H1 (cell line): ENCODE results near the gene ZNRF3. TPM values are rescaled to one million over a fixed set of nuclear protein-coding genes. Genes with fewer than 3 reads are reported as not detected.

Experiments
- CTCF ChIA-PET: fragments of 300-600 bp; sonication (Branson Sonifier 250); formaldehyde crosslinking; loops from one replicate; lab custom pipeline; 2021; ENCODE audit not compliant: partially characterized antibody; lab: Charles Lee
- POLR2A ChIA-PET: fragments of 300-600 bp; sonication (Branson Sonifier 250); formaldehyde crosslinking; loops from one replicate; lab custom pipeline; 2021; ENCODE audit warnings: inconsistent platforms; ENCODE audit not compliant: partially characterized antibody; lab: Charles Lee
- DNase-seq, 2 experiments: peaks; one replicate each; pipeline versions ENCODE4 v3.0.0 to v3.0.0-alpha.2; 2010 to 2022; ENCODE audit warnings: low spot score in 2 of 2, low read depth in 1 of 2, mixed read lengths in 1 of 2
- FAIRE-seq: peaks from 2 replicates; lab custom pipeline; 2011; peaks lifted over from hg19 to GRCh38; lab: Jason Lieb, UNC
- H2AFZ ChIP-seq: 2 replicates; pipeline ENCODE4 v1.8.1; 2012; ENCODE audit warnings: low read length, inconsistent platforms
- H2AK5ac ChIP-seq: 2 replicates; pipeline ENCODE4 v1.6.1; 2013; ENCODE audit warnings: low read depth, low read length
- H2BK120ac ChIP-seq: replicated peaks from 2 replicates; pipeline ENCODE3; 2013; ENCODE audit warnings: low read depth, low read length, inconsistent platforms
- H2BK12ac ChIP-seq: 2 replicates; pipeline ENCODE4 v1.6.1; 2013; ENCODE audit warnings: low read depth, low read length
- H2BK15ac ChIP-seq: 2 replicates; pipeline ENCODE4 v1.6.1; 2013; ENCODE audit warnings: low read length
- H2BK20ac ChIP-seq: 2 replicates; pipeline ENCODE4 v1.6.1; 2013; ENCODE audit warnings: low read length
- H2BK5ac ChIP-seq: 2 replicates; pipeline ENCODE4 v1.6.1; 2013; ENCODE audit warnings: low read depth, low read length
- H3K14ac ChIP-seq: 2 replicates; pipeline ENCODE4 v1.6.1; 2013; ENCODE audit warnings: inconsistent platforms; ENCODE audit not compliant: insufficient read length
- H3K18ac ChIP-seq: 2 replicates; pipeline ENCODE4 v1.6.1; 2013; ENCODE audit warnings: low read length; ENCODE audit errors: extremely low read depth
- H3K23ac ChIP-seq: 2 replicates; pipeline ENCODE4 v1.6.1; 2013; ENCODE audit warnings: inconsistent platforms; ENCODE audit not compliant: insufficient read length
- H3K23me2 ChIP-seq: 2 replicates; pipeline ENCODE4 v1.6.1; 2013; ENCODE audit warnings: low read depth, low read length
- H3K27ac ChIP-seq: 2 replicates; pipeline ENCODE4 v1.6.1; 2011; ENCODE audit warnings: low read depth, low read length, inconsistent platforms
- H3K27me3 ChIP-seq, 4 experiments: replicated peaks in 1 of 4; 1 replicate in 1 of 4; 2 replicates in 3 of 4; pipeline versions ENCODE4 v1.6.1 to v1.8.1; 2011 to 2013; ENCODE audit warnings: low read length in 3 of 4, mild to moderate bottlenecking in 3 of 4, inconsistent platforms in 2 of 4, mixed read lengths in 2 of 4, moderate library complexity in 1 of 4; ENCODE audit not compliant: control insufficient read depth in 3 of 4, insufficient read depth in 3 of 4; ENCODE audit errors: extremely low read depth in 1 of 4
- H3K36me3 ChIP-seq, 4 experiments: 2 replicates each; pipeline versions ENCODE4 v1.6.1 to v1.8.1; 2011 to 2013; ENCODE audit warnings: mild to moderate bottlenecking in 4 of 4, low read length in 3 of 4, moderate library complexity in 2 of 4, control low read depth in 1 of 4, inconsistent platforms in 1 of 4; ENCODE audit not compliant: insufficient read depth in 4 of 4, control insufficient read depth in 2 of 4
- H3K4ac ChIP-seq: replicated peaks from 2 replicates; pipeline ENCODE3; 2013; ENCODE audit warnings: low read length, low read depth, mixed read lengths, inconsistent platforms; ENCODE audit not compliant: insufficient read length
- H3K4me1 ChIP-seq, 4 experiments: replicated peaks in 1 of 4; 1 replicate in 1 of 4; 2 replicates in 3 of 4; pipeline versions ENCODE4 v1.6.1 to v1.8.1; 2011 to 2013; ENCODE audit warnings: low read length in 3 of 4, inconsistent platforms in 2 of 4, mixed read lengths in 1 of 4; ENCODE audit not compliant: insufficient read depth in 4 of 4, control insufficient read depth in 3 of 4
- H3K4me2 ChIP-seq, 2 experiments: 2 replicates each; pipeline versions ENCODE4 v1.6.1 to v1.8.1; 2011 to 2013; ENCODE audit warnings: low read depth in 2 of 2, low read length in 2 of 2, control low read depth in 1 of 2, inconsistent platforms in 1 of 2, mild to moderate bottlenecking in 1 of 2; ENCODE audit not compliant: insufficient read depth in 1 of 2
- H3K4me3 ChIP-seq, 4 experiments: fragments of 200-600, 300-600 bp in 1 of 4; sonication (generic), shearing (Covaris generic), sonication (Bioruptor Twin) in 1 of 4; 2 replicates each; pipeline versions ENCODE4 v1.5.1 to v1.8.1; 2011 to 2016; ENCODE audit warnings: low read length in 4 of 4, low read depth in 3 of 4, control low read depth in 2 of 4, inconsistent platforms in 2 of 4, mild to moderate bottlenecking in 2 of 4, mixed read lengths in 1 of 4, moderate library complexity in 1 of 4; ENCODE audit not compliant: insufficient read depth in 2 of 4; ENCODE audit errors: extremely low read depth in 1 of 4
- H3K56ac ChIP-seq: replicated peaks from 2 replicates; pipeline ENCODE3; 2013; ENCODE audit warnings: low read depth, mild to moderate bottlenecking, mixed read lengths, low read length, inconsistent platforms; ENCODE audit not compliant: insufficient read length
- H3K79me1 ChIP-seq: 2 replicates; pipeline ENCODE4 v1.6.1; 2013; ENCODE audit warnings: low read depth, low read length, control low read depth
- H3K79me2 ChIP-seq, 2 experiments: 2 replicates each; pipeline versions ENCODE4 v1.6.1 to v1.8.1; 2012 to 2013; ENCODE audit warnings: low read length in 2 of 2, mild to moderate bottlenecking in 2 of 2, inconsistent platforms in 1 of 2; ENCODE audit not compliant: insufficient read depth in 2 of 2, control insufficient read depth in 1 of 2
- H3K9ac ChIP-seq, 4 experiments: replicated peaks in 1 of 4; 1 replicate in 1 of 4; 2 replicates in 3 of 4; pipeline versions ENCODE4 v1.6.1 to v1.8.1; 2011 to 2013; ENCODE audit warnings: low read depth in 3 of 4, low read length in 3 of 4, control low read depth in 2 of 4, mild to moderate bottlenecking in 2 of 4, moderate library complexity in 2 of 4, inconsistent platforms in 1 of 4; ENCODE audit errors: extremely low read depth in 1 of 4
- H3K9me3 ChIP-seq, 2 experiments: 2 replicates each; pipeline versions ENCODE4 v1.6.1 to v1.8.1; 2012 to 2013; ENCODE audit warnings: mild to moderate bottlenecking in 2 of 2, moderate library complexity in 2 of 2, control low read depth in 1 of 2, inconsistent platforms in 1 of 2, low read depth in 1 of 2, low read length in 1 of 2, mixed read lengths in 1 of 2; ENCODE audit not compliant: insufficient read depth in 2 of 2
- H4K20me1 ChIP-seq, 2 experiments: replicated peaks in 1 of 2; 2 replicates each; pipeline versions ENCODE3 to v1.8.1; 2011 to 2013; ENCODE audit warnings: inconsistent platforms in 2 of 2, low read length in 2 of 2, mild to moderate bottlenecking in 1 of 2; ENCODE audit not compliant: insufficient read depth in 2 of 2, control insufficient read depth in 1 of 2
- H4K5ac ChIP-seq: 2 replicates; pipeline ENCODE4 v1.6.1; 2013; ENCODE audit warnings: low read length, low read depth, mixed read lengths, inconsistent platforms; ENCODE audit not compliant: insufficient read length
- H4K8ac ChIP-seq: 2 replicates; pipeline ENCODE4 v1.8.0; 2013; ENCODE audit warnings: mild to moderate bottlenecking, moderate library complexity, low read length, inconsistent platforms; ENCODE audit not compliant: insufficient read depth; ENCODE audit errors: extremely low read depth
- H4K91ac ChIP-seq: replicated peaks from 2 replicates; pipeline ENCODE3; 2013; ENCODE audit warnings: low read length, mixed read lengths, inconsistent platforms; ENCODE audit not compliant: insufficient read length
- CBX5 ChIP-seq: fragments of 300-800, 300-1000 bp; sonication (generic); IDR thresholded peaks from 2 replicates; pipeline ENCODE4 v1.7.1; 2016; ENCODE audit warnings: antibody characterized with exemption, low read length, low read depth
- EZH2 ChIP-seq: fragments of 200-600 bp; sonication (generic); IDR thresholded peaks from 2 replicates; pipeline ENCODE4 v1.7.1; 2012; ENCODE audit warnings: low read depth, mild to moderate bottlenecking, moderate library complexity, low read length, inconsistent platforms; ENCODE audit not compliant: severe bottlenecking
- GABPA ChIP-seq: IDR thresholded peaks from 2 replicates; pipeline ENCODE4 v1.6.1; 2011; ENCODE audit warnings: mild to moderate bottlenecking, low read length, moderate library complexity, borderline replicate concordance; ENCODE audit not compliant: insufficient read depth
- POLR2A ChIP-seq, 2 experiments: IDR thresholded peaks; 1 replicate in 1 of 2; 2 replicates in 1 of 2; pipeline ENCODE4 v1.6.1; 2011; ENCODE audit warnings: low read depth in 2 of 2, low read length in 2 of 2, mild to moderate bottlenecking in 2 of 2; ENCODE audit errors: control extremely low read depth in 1 of 2
- POU5F1 ChIP-seq: IDR thresholded peaks from 2 replicates; pipeline ENCODE4 v1.6.1; 2011; ENCODE audit warnings: low read depth, mild to moderate bottlenecking, low read length, moderate library complexity
- RXRA ChIP-seq: IDR thresholded peaks from 2 replicates; pipeline ENCODE4 v1.6.1; 2011; ENCODE audit warnings: low read depth, mild to moderate bottlenecking, low read length, moderate library complexity; ENCODE audit not compliant: insufficient read depth
- SIN3A ChIP-seq, 2 experiments: IDR thresholded peaks in 1 of 2; conservative IDR thresholded peaks in 1 of 2; 2 replicates each; pipeline ENCODE4 v1.6.1; 2011 to 2012; ENCODE audit warnings: low read length in 2 of 2, improper control_type of control experiment in 1 of 2, low read depth in 1 of 2, mild to moderate bottlenecking in 1 of 2
- SRF ChIP-seq: IDR thresholded peaks from 2 replicates; pipeline ENCODE4 v1.6.1; 2011; ENCODE audit warnings: mild to moderate bottlenecking, low read depth, low read length, moderate library complexity
- TBP ChIP-seq: IDR thresholded peaks from 2 replicates; pipeline ENCODE4 v1.6.1; 2011; ENCODE audit warnings: low read depth, low read length, improper control_type of control experiment
- WGBS, 2 experiments: shearing (Covaris generic) in 1 of 2; methylation state at CpG; one replicate each; pipeline versions ENCODE4 v1.1.6 to v1.1.7; 2013 to 2015; ENCODE audit warnings: low lambda C conversion rate in 2 of 2, mixed read lengths in 2 of 2, inconsistent platforms in 1 of 2, low coverage in 1 of 2, missing lambda C conversion rate in 1 of 2; ENCODE audit not compliant: insufficient replicate concordance in 2 of 2, insufficient coverage in 1 of 2, insufficient read length in 1 of 2; ENCODE audit errors: extremely low coverage in 1 of 2, missing lambda C conversion rate in 1 of 2; 5-methylcytosine and 5-hydroxymethylcytosine counted together
- polyA plus RNA-seq, 7 experiments: library from polyadenylated mRNA; depleted of rRNA in 3 of 7; stranded (reverse) in 5 of 7; unstranded in 2 of 7; fragments of >200 nt in 5 of 7; fragments of 200-250 nt in 2 of 7; gene quantifications; 1 replicate in 5 of 7; 2 replicates in 1 of 7; 4 replicates in 1 of 7; pipeline versions ENCODE4 v1.2.1 to v1.2.3, GENCODE V29; 2011 to 2013; ENCODE audit warnings: missing spikeins in 2 of 7, mixed read lengths in 2 of 7
- total RNA-seq: library from RNA; stranded (reverse); fragmentation: NEBNext Ultra II Directional; extraction: Animal tissue kit (Norgen Biotek cat#: 25700); gene quantifications from 2 replicates; pipeline ENCODE4 v1.2.1, GENCODE V29; 2021
- TF ChIP-seq, protein P1 (sequence below): IDR thresholded peaks from 2 replicates; pipeline ENCODE4 v1.6.1; 2011; ENCODE audit warnings: low read length, improper control_type of control experiment

The ZNRF3 gene
- total and polyA plus RNA-seq, 2 of the 8 experiments (the other 6 are each of a cell fraction or from before 2014, with no cell fraction given) = 14.1 to 21.7 TPM

DNA sequence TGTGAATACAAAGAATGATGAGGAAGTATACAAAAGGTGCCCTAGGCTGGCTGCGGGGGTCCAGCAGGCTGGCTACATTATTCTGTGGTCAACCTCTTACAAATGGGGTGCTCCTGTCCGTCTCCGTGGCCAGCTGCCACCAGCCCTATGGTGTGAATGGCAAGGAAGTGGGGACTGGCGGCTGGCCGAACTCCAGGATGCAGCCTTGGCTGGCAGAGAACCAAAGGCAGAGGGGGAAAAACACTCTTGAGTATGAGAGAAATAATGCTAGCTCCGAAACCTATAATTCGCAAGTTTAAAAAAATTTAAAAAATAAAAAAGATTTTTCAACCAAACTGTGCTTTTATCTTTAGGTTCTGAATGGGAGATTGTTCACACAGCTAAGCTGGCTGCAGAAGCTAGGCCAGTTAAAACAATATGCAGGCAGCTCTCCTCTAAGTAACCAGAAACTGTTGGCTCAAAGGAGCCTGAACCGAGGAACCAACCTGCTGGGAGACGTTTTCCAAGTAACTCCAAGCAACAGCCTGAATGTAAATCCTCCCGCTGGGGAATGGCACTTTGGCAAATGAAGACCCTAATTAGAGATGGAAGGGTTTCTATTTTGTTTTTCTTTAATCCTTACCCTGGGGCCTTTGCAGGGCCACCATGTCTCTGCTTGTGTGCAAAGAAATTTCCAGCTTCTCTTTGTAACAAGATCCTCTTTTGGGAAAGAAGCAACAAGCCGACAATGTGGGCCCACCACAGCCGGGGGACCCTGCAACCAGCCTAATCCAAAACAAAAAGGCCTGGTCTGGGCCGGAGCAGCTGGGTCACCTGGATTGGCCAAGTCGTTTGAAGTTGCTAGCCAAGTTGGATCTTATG is 128.1 kb downstream of the ZNRF3 start:
- Histone ChIP-seq H2BK15ac (no peak overlapping the region), H3K27me3 (no peaks in the 10 kb centered on the region; a peak in 1 of 7 replicates), H2BK12ac (no peak overlapping the region), H3K79me2 (peaks cover 2 to 63% of the 10 kb centered on the region in 2 experiments; a peak in 2 of 4 replicates), H2BK20ac (no peak overlapping the region), H3K23ac (no peak overlapping the region), H3K18ac (no peak overlapping the region), H3K4ac (no peak overlapping the region), H3K4me2 (peak overlapping the region in 1 of 2 experiments; percentile 3; a peak in 1 of 4 replicates), H3K27ac (no peak overlapping the region), H4K20me1 (peaks cover 0 to 2% of the 10 kb centered on the region in 2 experiments), H3K36me3 (0 out of 8 replicates have a peak, but pooled peaks cover 0 to 3% (median 0%) of the 10 kb centered on the region in 4 experiments), H2AFZ (no peak overlapping the region), H3K9me3 (no peaks in the 10 kb centered on the region), H3K79me1 (peaks cover 3% of the 10 kb centered on the region; the same call in 1 of the 2 replicates), H4K5ac (peak overlapping the region; percentile 8), H3K4me1 (peaks cover 5 to 27% (median 10%) of the 10 kb centered on the region in 4 experiments; a peak in 5 of 7 replicates), H3K14ac (no peak overlapping the region), H2BK120ac (no peak overlapping the region), H3K23me2 (no peaks in the 10 kb centered on the region), H4K91ac (no peak overlapping the region), H2AK5ac (no peak overlapping the region), H4K8ac (no peak overlapping the region), H3K9ac (no peak overlapping the region), H3K4me3 (no peak overlapping the region), H3K56ac (no peak overlapping the region), H2BK5ac (no peak overlapping the region)
- ChIA-PET CTCF (interaction anchor here (0.5 to 5.2 kb wide), 5 partner anchors 18 to 199 kb away, joined by 3 to 37 read pairs (median 3); no protein-coding TSS in a partner anchor), POLR2A (interaction anchor here (1.0 kb wide), 1 partner anchor 10 kb away, joined by 3 read pairs; no protein-coding TSS in a partner anchor)
- DNase-seq (no peak), FAIRE-seq (no peak)
- TF ChIP-seq RXRA (no peak), POU5F1 (no peak), POLR2A (IDR thresholded peaks at IDR 0.05; ENCODE audit: control extremely low read depth in 1 of 2, low read depth in 2 of 2, low read length in 2 of 2) (no peak), SRF (no peak), CBX5 (no peak), TBP (no peak), GABPA (no peak), SIN3A (conservative IDR thresholded peaks at IDR 0.05 in 1 of 2, IDR thresholded peaks at IDR 0.05 in 1 of 2; ENCODE audit: low read depth in 1 of 2, low read length in 2 of 2) (no peak), EZH2 (no peak)
- TF ChIP-seq, protein P1, sequence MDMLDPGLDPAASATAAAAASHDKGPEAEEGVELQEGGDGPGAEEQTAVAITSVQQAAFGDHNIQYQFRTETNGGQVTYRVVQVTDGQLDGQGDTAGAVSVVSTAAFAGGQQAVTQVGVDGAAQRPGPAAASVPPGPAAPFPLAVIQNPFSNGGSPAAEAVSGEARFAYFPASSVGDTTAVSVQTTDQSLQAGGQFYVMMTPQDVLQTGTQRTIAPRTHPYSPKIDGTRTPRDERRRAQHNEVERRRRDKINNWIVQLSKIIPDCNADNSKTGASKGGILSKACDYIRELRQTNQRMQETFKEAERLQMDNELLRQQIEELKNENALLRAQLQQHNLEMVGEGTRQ = no peak
- WGBS, 2 experiments = 73% methylated on average over 14 of the region's 14 CpGs; no CpG with 5 or more reads in 1 of the 2 experiments
